ENCODE measurements around the gene PIK3R5. TPM values are rescaled to one million over a fixed set of nuclear protein-coding genes. Genes with fewer than 3 reads are reported as not detected.

The PIK3R5 gene
- polyA plus RNA-seq, 1 donor = 0.73 TPM

- no peak for DNase-seq
Observed at GRCh38 chr17:8924595-8924994, 40.9 kb downstream of the PIK3R5 start.

- DNase-seq = no peak
Observed at GRCh38 chr17:8923762-8924161, 41.7 kb downstream of the PIK3R5 start.

GRCh38 chr17:8922928-8923327 is 42.6 kb downstream of the PIK3R5 start:
- no peak for DNase-seq

- no peak for DNase-seq
Observed at GRCh38 chr17:8922451-8922850, 43.1 kb downstream of the PIK3R5 start.

GRCh38 chr17:8921147-8921546 is 44.4 kb downstream of the PIK3R5 start:
- DNase-seq = no peak

GRCh38 chr17:8918807-8919465 is 46.6 kb downstream of the PIK3R5 start:
- DNase-seq = no peak

GRCh38 chr17:8916466-8916865 is 49.0 kb downstream of the PIK3R5 start:
- DNase-seq = no peak

GRCh38 chr17:8914554-8914953 is 51.0 kb downstream of the PIK3R5 start:
- DNase-seq = no peak

GRCh38 chr17:8913879-8914278 is 51.6 kb downstream of the PIK3R5 start:
- no peak for DNase-seq

GRCh38 chr17:8913091-8913490 is 52.4 kb downstream of the PIK3R5 start:
- no peak for DNase-seq

- DNase-seq = no peak
Observed at GRCh38 chr17:8912084-8912981, 53.2 kb downstream of the PIK3R5 start.

- DNase-seq = no peak
Observed at GRCh38 chr17:8910969-8911604, 54.4 kb downstream of the PIK3R5 start.

- no peak for DNase-seq
Observed at GRCh38 chr17:8909586-8910270, 55.8 kb downstream of the PIK3R5 start.

- no peak for DNase-seq
Observed at GRCh38 chr17:8905331-8905730, 60.2 kb downstream of the PIK3R5 start.

- no peak for DNase-seq
Observed at GRCh38 chr17:8904686-8905085, 60.8 kb downstream of the PIK3R5 start.

GRCh38 chr17:8904201-8904600 is 61.3 kb downstream of the PIK3R5 start:
- DNase-seq = no peak

- no peak for DNase-seq
Observed at GRCh38 chr17:8900626-8901585, 64.6 kb downstream of the PIK3R5 start.

- DNase-seq = no peak
Observed at GRCh38 chr17:8900207-8900606, 65.3 kb downstream of the PIK3R5 start.

- no peak for DNase-seq
Observed at GRCh38 chr17:8898636-8899035, 66.9 kb downstream of the PIK3R5 start.

- DNase-seq = no peak
Observed at GRCh38 chr17:8898126-8898525, 67.4 kb downstream of the PIK3R5 start.

Measured in left kidney (tissue), 2 donors.